K562 (cell line): ENCODE results near the gene GRAMD2A. TPM values are rescaled to one million over a fixed set of nuclear protein-coding genes. Genes with fewer than 3 reads are reported as not detected.

Experiments used
- ATAC-seq: fragments of 200-7000 bp; cut with Tn5 transposase; 3 replicates; pipeline ENCODE4 v1.9.1; 2020; ENCODE audit warnings: moderate library complexity
- BruUV-seq: library from RNA; stranded (reverse); fragments of 400-500 nt; replicated peaks from 2 replicates; lab custom pipeline; 2021; lab: Mats Ljungman, UMichigan
- CTCF ChIA-PET: fragments of 300-600 bp; formaldehyde crosslinking; extraction: SDS; loops from one replicate; lab custom pipeline; 2021; ENCODE audit warnings: low intra/inter-chr PET ratio; lab: Yijun Ruan, JAX
- POLR2A ChIA-PET: fragments of 300-600, 350-650 bp; sonication (Branson Sonifier 250); formaldehyde crosslinking; extraction: SDS; loops from one replicate; lab custom pipeline; 2021; ENCODE audit warnings: antibody characterized with exemption, inconsistent platforms; lab: Yijun Ruan, JAX
- DNase-seq, 4 experiments: peaks; one replicate each; pipeline versions ENCODE4 v3.0.0 to v3.0.0-alpha.2; 2011 to 2018; ENCODE audit warnings: low spot score in 3 of 4, mixed read lengths in 3 of 4; ENCODE audit errors: extremely low read depth in 1 of 4
- FAIRE-seq: peaks from 2 replicates; lab custom pipeline; 2011; peaks lifted over from hg19 to GRCh38; lab: Jason Lieb, UNC
- H2AFZ ChIP-seq: 2 replicates; pipeline ENCODE4 v1.6.0; 2011; ENCODE audit warnings: low read depth, low read length, control low read depth, inconsistent platforms
- H3K27ac ChIP-seq: fragments of 200-600 bp; 3 replicates; pipeline ENCODE4 v1.8.0; 2011; ENCODE audit warnings: low read depth, mild to moderate bottlenecking, control low read depth, inconsistent platforms, low read length, moderate library complexity, mixed read lengths; ENCODE audit errors: extremely low read depth
- H3K27me3 ChIP-seq, 2 experiments: fragments of 300-600 bp in 1 of 2; 2 replicates in 1 of 2; 3 replicates in 1 of 2; pipeline versions ENCODE4 v1.6.0 to v1.8.0; 2011; ENCODE audit warnings: inconsistent platforms in 2 of 2, low read length in 2 of 2, mild to moderate bottlenecking in 1 of 2, mixed read lengths in 1 of 2, moderate library complexity in 1 of 2; ENCODE audit not compliant: control insufficient read depth in 2 of 2, insufficient read depth in 2 of 2
- H3K36me3 ChIP-seq: fragments of 300-600 bp; 3 replicates; pipeline ENCODE4 v1.8.0; 2011; ENCODE audit warnings: mild to moderate bottlenecking, low read length, inconsistent platforms; ENCODE audit not compliant: control insufficient read depth, insufficient read depth
- H3K4me1 ChIP-seq, 2 experiments: fragments of 200-600 bp in 1 of 2; replicated peaks in 1 of 2; 2 replicates in 1 of 2; 3 replicates in 1 of 2; pipeline versions ENCODE4 v1.5.1 to v1.8.0; 2011; ENCODE audit warnings: inconsistent platforms in 2 of 2, low read length in 2 of 2, mild to moderate bottlenecking in 1 of 2, mixed read lengths in 1 of 2, moderate library complexity in 1 of 2; ENCODE audit not compliant: control insufficient read depth in 2 of 2, insufficient read depth in 2 of 2
- H3K4me2 ChIP-seq: 2 replicates; pipeline ENCODE4 v1.6.1; 2011; ENCODE audit warnings: low read length, control low read depth, inconsistent platforms, mixed read lengths; ENCODE audit not compliant: insufficient read depth
- H3K4me3 ChIP-seq: fragments of 200-600 bp; sonication (generic), shearing (Covaris generic); 2 replicates; pipeline ENCODE4 v1.5.1; 2016; ENCODE audit warnings: control low read depth, inconsistent platforms
- H3K79me2 ChIP-seq: fragments of 200-600 bp; 3 replicates; pipeline ENCODE4 v1.8.0; 2011; ENCODE audit warnings: low read length, inconsistent platforms; ENCODE audit not compliant: control insufficient read depth, insufficient read depth
- H3K9ac ChIP-seq, 2 experiments: 2 replicates each; pipeline versions ENCODE4 v1.6.0 to v1.6.1; 2011; ENCODE audit warnings: low read depth in 2 of 2, low read length in 2 of 2, control low read depth in 1 of 2, inconsistent platforms in 1 of 2, mild to moderate bottlenecking in 1 of 2, mixed read lengths in 1 of 2; ENCODE audit not compliant: insufficient read depth in 1 of 2
- H3K9me1 ChIP-seq: one replicate; pipeline ENCODE4 v1.6.0; 2011; ENCODE audit warnings: inconsistent platforms, mild to moderate bottlenecking, low read length, moderate library complexity; ENCODE audit not compliant: control insufficient read depth, insufficient read depth
- H3K9me3 ChIP-seq: replicated peaks from 2 replicates; pipeline ENCODE4 v1.5.1; 2011; ENCODE audit warnings: low read depth, low read length, inconsistent platforms; ENCODE audit not compliant: control insufficient read depth, insufficient read depth
- H4K20me1 ChIP-seq: replicated peaks from 2 replicates; pipeline ENCODE4 v1.6.1; 2011; ENCODE audit warnings: low read length, inconsistent platforms, mixed read lengths; ENCODE audit not compliant: control insufficient read depth, insufficient read depth
- ARID2 ChIP-seq: fragments of 450-650 bp; IDR thresholded peaks from 2 replicates; pipeline ENCODE4 v1.6.1; 2017; ENCODE audit warnings: antibody characterized with exemption, mild to moderate bottlenecking
- BDP1 ChIP-seq: IDR thresholded peaks from 3 replicates; pipeline ENCODE4 v1.6.1; 2011; ENCODE audit not compliant: insufficient read length, insufficient read depth
- MAZ ChIP-seq, 2 experiments: fragments of 450-650 bp in 1 of 2; sonication (generic) in 1 of 2; formaldehyde crosslinking; IDR thresholded peaks in 1 of 2; conservative IDR thresholded peaks in 1 of 2; 2 replicates each; pipeline versions ENCODE4 v1.4.0 to v1.5.0; 2020; ENCODE audit warnings: mild to moderate bottlenecking in 1 of 2, missing genetic modification reagents in 1 of 2
- MLLT1 ChIP-seq, 2 experiments: fragments of 450-650 bp; IDR thresholded peaks; 2 replicates each; pipeline ENCODE4 v1.6.1; 2016
- NKRF ChIP-seq: fragments of 450-650 bp; IDR thresholded peaks from 2 replicates; pipeline ENCODE4 v1.6.1; 2016; ENCODE audit warnings: borderline replicate concordance
- RB1 ChIP-seq: fragments of 450-650 bp; IDR thresholded peaks from 2 replicates; pipeline ENCODE4 v1.6.1; 2017; ENCODE audit warnings: low read depth, mild to moderate bottlenecking
- SMAD1 ChIP-seq: fragments of 150-350 bp; IDR thresholded peaks from 2 replicates; pipeline ENCODE4 v1.6.1; 2014; ENCODE audit warnings: low read length, low read depth; ENCODE audit not compliant: partially characterized antibody
- UBTF ChIP-seq, 2 experiments: IDR thresholded peaks; 2 replicates each; pipeline ENCODE4 v1.6.1; 2012; ENCODE audit warnings: improper control_type of control experiment in 2 of 2, low read depth in 2 of 2, low read length in 2 of 2, borderline replicate concordance in 1 of 2
- ZBTB8A ChIP-seq: fragments of 450-650 bp; IDR thresholded peaks from 2 replicates; pipeline ENCODE4 v1.6.1; 2018; ENCODE audit warnings: mild to moderate bottlenecking, moderate library complexity; ENCODE audit not compliant: partially characterized antibody
- WGBS: fragments of 100-300 bp; shearing (Covaris generic); methylation state at CpG from one replicate; pipeline ENCODE4 v1.1.6; 2016; ENCODE audit warnings: low coverage, mixed read lengths; ENCODE audit not compliant: insufficient coverage; ENCODE audit errors: missing lambda C conversion rate; 5-methylcytosine and 5-hydroxymethylcytosine counted together
- in situ Hi-C: fragments of 300-500 bp; cut with MboI; formaldehyde crosslinking; loops from 4 replicates; pipeline ENCODE4 v1.15.0; 2018; ENCODE audit warnings: inconsistent platforms, mixed read lengths
- intact Hi-C: fragments of 100-400 bp; cut with micrococcal nuclease; formaldehyde crosslinking; loops from 2 replicates; pipeline ENCODE4 v1.14.2; 2022
- polyA plus RNA-seq, 8 experiments: library from polyadenylated mRNA; depleted of rRNA in 4 of 8; stranded (reverse) in 5 of 8; unstranded in 3 of 8; fragments of >200 nt; fragmentation: Nextera tagmentation in 2 of 8; fragmentation: Illumina TruSeq in 1 of 8; extraction: Ambion mirVana in 2 of 8; extraction: Trizol in 1 of 8; gene quantifications; 2 replicates each; pipeline versions ENCODE4 v1.2.1 to v1.2.3, GENCODE V29; 2011 to 2014; ENCODE audit warnings: inconsistent platforms in 1 of 8, missing spikeins in 1 of 8
- total RNA-seq, 7 experiments: library from RNA; depleted of rRNA in 6 of 7; stranded (reverse); fragments of >200 nt in 6 of 7; fragmentation: Illumina TruSeq in 2 of 7; extraction: Trizol in 2 of 7; gene quantifications; 2 replicates each; pipeline versions ENCODE4 v1.2.1 to v1.2.3, GENCODE V29; 2011 to 2021; ENCODE audit warnings: low replicate concordance in 1 of 7

The GRAMD2A gene
- total and polyA plus RNA-seq, 9 of the 15 experiments (the other 6 are each of a cell fraction or from before 2014, with no cell fraction given) = 0.08 to 0.22 TPM; not detected in 7

GRCh38 chr15:72155635-72156616, 41.7 kb downstream of the GRAMD2A start:
- ChIA-PET POLR2A (interaction anchor here (0.5 to 0.7 kb wide), 2 partner anchors 32 to 391 kb away, joined by 3 read pairs; no protein-coding TSS in a partner anchor), CTCF (interaction anchor here (0.9 to 2.2 kb wide), 5 partner anchors 353 to 412 kb away, joined by 6 to 17 read pairs (median 14); no protein-coding TSS in a partner anchor)
- Histone ChIP-seq H3K9me3 (no peaks in the 10 kb centered on the region), H3K36me3 (no peaks in the 10 kb centered on the region), H3K79me2 (no peaks in the 10 kb centered on the region), H3K27ac (no peak overlapping the region), H3K4me3 (no peak overlapping the region), H3K4me2 (peak overlapping the region; percentile 46; the same call in 1 of the 2 replicates), H3K27me3 (peaks cover 10 to 29% of the 10 kb centered on the region in 2 experiments; a peak in 4 of 5 replicates), H4K20me1 (no peaks in the 10 kb centered on the region; the same call in 1 of the 2 replicates), H3K9me1 (no peaks in the 10 kb centered on the region), H3K9ac (no peak overlapping the region), H3K4me1 (no peaks in the 10 kb centered on the region; a peak in 1 of 5 replicates), H2AFZ (peak overlapping the region; percentile 59)
- DNase-seq (peak; percentile 69 to 85 (median 71)), FAIRE-seq (peak; percentile 99), ATAC-seq (peak; percentile 98)
- BruUV-seq = no TSS peak
- 9% methylated on average over 17 of the region's 19 CpGs for WGBS
- intact Hi-C loops = loop anchor here (1.0 to 10.0 kb wide), 6 partner anchors 114 to 711 kb away; no protein-coding TSS in a partner anchor
- in situ Hi-C loops = loop anchor here (10.0 kb wide), 1 partner anchor 621 kb away; no protein-coding TSS in a partner anchor
- TF ChIP-seq ARID2 (peak; percentile 54; the same call in 1 of the 2 replicates), UBTF (IDR thresholded peaks at IDR 0.05; ENCODE audit: borderline replicate concordance in 1 of 2, low read depth in 2 of 2, low read length in 2 of 2) (0 out of 4 replicates have a peak, but pooled peaks of 1 of the 2 experiments have one; percentile 28), MAZ (CRISPR knock-in tag; conservative IDR thresholded peaks at IDR 0.05 in 1 of 2, IDR thresholded peaks at IDR 0.05 in 1 of 2) (0 out of 4 replicates have a peak, but pooled peaks have one; percentile 18 to 23), ZBTB8A (no peak), SMAD1 (no peak), RB1 (0 out of 2 replicates have a peak, but pooled peaks have one; percentile 49), MLLT1 (IDR thresholded peaks at IDR 0.05) (no peak), BDP1 (no peak), NKRF (no peak)
